ENCODE measurements around the gene IL4I1.

- TF ChIP-seq CTCF (conservative IDR thresholded peaks at IDR 0.05; ENCODE audit: low read length) (no peak), EZH2phosphoT487 (IDR thresholded peaks at IDR 0.05; ENCODE audit: borderline replicate concordance) (no peak)
Measured at GRCh38 chr19:49860336-49861102, 36.2 kb downstream of the IL4I1 start.
